Measurements from ENCODE around the gene DHPS.

Gene DHPS

GRCh38 chr19:12629215-12629614 lies 52.5 kb downstream of the DHPS start:
- Histone ChIP-seq H3K4me3 (ENCODE audit: low read depth, low read length) (no peak overlapping the region), H3K9me3 (ENCODE audit: control insufficient read depth, low read length) (peaks cover 5% of the 10 kb centered on the region), H3K9ac (no peak overlapping the region), H2AFZ (no peak overlapping the region), H3K4me2 (ENCODE audit: low read length) (no peak overlapping the region), H3K79me2 (peaks cover 29% of the 10 kb centered on the region), H3K27me3 (ENCODE audit: control insufficient read depth, insufficient read depth, low read length) (no peaks in the 10 kb centered on the region), H3K36me3 (ENCODE audit: control insufficient read depth, insufficient read depth, low read length) (peaks cover 8% of the 10 kb centered on the region), H3K27ac (no peak overlapping the region), H3K4me1 (no peaks in the 10 kb centered on the region)
- no peak for TF ChIP-seq CTCF (IDR thresholded peaks at IDR 0.05)

- Histone ChIP-seq H3K36me3 (ENCODE audit: control insufficient read depth, insufficient read depth, low read length) (peaks cover 8% of the 10 kb centered on the region), H3K9me3 (ENCODE audit: control insufficient read depth, low read length) (peaks cover 5% of the 10 kb centered on the region), H3K79me2 (peaks cover 33% of the 10 kb centered on the region), H2AFZ (no peak overlapping the region), H3K9ac (no peak overlapping the region), H3K4me2 (ENCODE audit: low read length) (no peak overlapping the region), H3K4me1 (no peaks in the 10 kb centered on the region), H3K27ac (no peak overlapping the region), H3K27me3 (ENCODE audit: control insufficient read depth, insufficient read depth, low read length) (no peaks in the 10 kb centered on the region), H3K4me3 (ENCODE audit: low read depth, low read length) (no peak overlapping the region)
- TF ChIP-seq CTCF (IDR thresholded peaks at IDR 0.05) = no peak
These were observed 53.3 kb downstream of the DHPS start for GRCh38 chr19:12628040-12629022.

GRCh38 chr19:12626958-12627357 lies 54.7 kb downstream of the DHPS start:
- no peak overlapping the region for H3K4me2 ChIP-seq (ENCODE audit: low read length)
- no peaks in the 10 kb centered on the region for H3K27me3 ChIP-seq (ENCODE audit: control insufficient read depth, insufficient read depth, low read length)
- no peak overlapping the region for H3K9ac ChIP-seq
- no peaks in the 10 kb centered on the region for H3K4me1 ChIP-seq
- TF ChIP-seq CTCF (IDR thresholded peaks at IDR 0.05) = no peak
- no peak overlapping the region for H3K27ac ChIP-seq
- no peak overlapping the region for H3K4me3 ChIP-seq (ENCODE audit: low read depth, low read length)
- H3K9me3 ChIP-seq (ENCODE audit: control insufficient read depth, low read length) = peaks cover 5% of the 10 kb centered on the region
- H3K79me2 ChIP-seq = peaks cover 44% of the 10 kb centered on the region
- no peak overlapping the region for H2AFZ ChIP-seq
- H3K36me3 ChIP-seq (ENCODE audit: control insufficient read depth, insufficient read depth, low read length) = peaks cover 8% of the 10 kb centered on the region
